GM18498 (cell line): ENCODE results near the gene ARPIN.
"Not testable (repeated sequence)": the region's sequence is repeated elsewhere in the genome, so short reads cannot be mapped to it uniquely, and the experiment has no call there.

ENCODE experiments used
- ATAC-seq: cut with Tn5 transposase; IDR thresholded peaks from one replicate; pipeline ENCODE4 v1.9.1; 2021; ENCODE audit warnings: mild to moderate bottlenecking, moderate library complexity; ENCODE audit not compliant: unreplicated experiment

The ARPIN gene

DNA sequence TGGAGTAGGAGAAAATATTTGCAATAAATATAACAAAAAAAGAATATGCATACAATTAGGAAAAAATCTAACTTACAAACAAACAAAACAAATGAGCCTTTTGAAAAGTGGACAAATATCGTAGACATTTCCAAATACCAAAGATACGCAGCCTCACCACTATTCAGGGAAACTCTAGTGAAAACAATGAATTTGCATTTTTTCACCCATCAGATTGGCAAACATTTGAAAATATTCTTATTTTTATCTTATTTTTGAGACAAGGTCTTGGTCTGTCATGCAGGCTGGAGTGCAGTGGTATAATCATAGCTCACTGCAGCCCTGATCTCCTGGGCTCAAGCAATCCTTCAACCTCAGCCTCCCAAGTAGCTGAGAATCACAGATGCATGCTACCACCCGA, 34.4 kb downstream of the ARPIN start:
- no peak for ATAC-seq

DNA sequence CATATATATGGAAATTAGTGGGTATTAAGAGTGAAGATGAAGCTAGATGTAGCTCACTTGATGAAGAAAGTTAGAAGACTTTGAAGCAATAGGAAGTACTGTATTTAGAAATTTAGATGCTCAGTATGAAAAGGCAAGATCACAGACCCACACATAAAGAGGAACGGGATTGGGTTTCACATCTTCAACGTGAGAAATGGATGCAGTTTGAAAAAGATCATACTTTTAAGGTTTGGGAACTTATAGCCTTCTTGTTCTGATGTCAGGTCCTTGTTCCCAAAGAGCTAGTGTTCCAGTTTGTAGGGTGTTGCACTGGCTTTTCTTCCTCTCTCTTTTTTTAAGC, 35.7 kb downstream of the ARPIN start:
- ATAC-seq, result no peak

DNA sequence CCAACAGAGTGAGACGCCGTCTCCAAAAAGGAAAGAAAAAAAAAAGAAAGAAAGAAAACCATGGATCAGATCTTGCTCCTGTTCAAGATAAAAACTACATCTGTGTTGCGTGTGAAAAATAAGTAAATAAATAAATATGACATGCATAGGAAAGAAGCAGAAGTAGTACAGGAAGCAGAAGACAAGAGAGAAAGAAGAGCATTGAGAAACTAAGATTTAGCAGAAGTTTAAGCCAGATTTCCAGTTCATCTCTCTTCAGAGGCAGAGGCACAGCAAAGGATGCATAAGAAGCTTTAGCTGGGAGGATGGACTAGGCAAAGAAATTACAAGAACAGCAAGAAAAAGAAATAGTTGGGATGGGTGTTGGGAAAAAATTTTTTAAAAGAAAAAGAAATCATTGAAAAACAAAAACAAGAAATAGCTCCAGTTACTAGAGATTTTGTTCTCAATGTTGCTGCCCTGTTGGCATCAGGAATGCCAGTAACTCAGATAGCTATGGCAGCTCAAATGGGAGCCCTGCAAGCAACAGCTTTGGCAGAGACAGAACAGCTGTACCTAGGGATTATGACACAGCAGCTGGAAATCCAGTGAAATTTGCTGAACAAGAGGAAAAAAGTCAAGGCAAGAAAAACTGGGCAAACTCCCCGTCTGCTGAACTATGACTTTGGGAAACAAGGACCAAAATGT, 36.2 kb downstream of the ARPIN start:
- no peak for ATAC-seq

DNA sequence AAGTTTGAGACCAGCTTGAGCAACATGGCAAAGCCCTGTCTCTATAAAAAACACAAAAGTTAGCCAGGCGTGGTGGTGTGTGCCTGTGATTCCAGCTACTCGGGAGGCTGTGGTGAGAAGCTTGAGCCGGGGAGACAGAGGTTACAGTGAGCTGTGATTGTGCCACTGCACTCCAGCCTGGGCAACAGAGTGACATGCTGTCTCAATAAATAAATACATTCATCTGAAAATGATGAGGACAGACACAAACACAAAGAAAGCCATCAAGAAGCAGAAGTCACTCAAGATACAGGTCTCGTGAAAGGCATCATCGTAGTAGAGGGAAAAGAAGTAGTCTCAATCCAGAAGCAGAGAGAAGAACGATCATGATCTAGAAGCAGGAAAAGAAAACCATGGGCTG, 37.0 kb downstream of the ARPIN start:
- ATAC-seq, result no peak

DNA sequence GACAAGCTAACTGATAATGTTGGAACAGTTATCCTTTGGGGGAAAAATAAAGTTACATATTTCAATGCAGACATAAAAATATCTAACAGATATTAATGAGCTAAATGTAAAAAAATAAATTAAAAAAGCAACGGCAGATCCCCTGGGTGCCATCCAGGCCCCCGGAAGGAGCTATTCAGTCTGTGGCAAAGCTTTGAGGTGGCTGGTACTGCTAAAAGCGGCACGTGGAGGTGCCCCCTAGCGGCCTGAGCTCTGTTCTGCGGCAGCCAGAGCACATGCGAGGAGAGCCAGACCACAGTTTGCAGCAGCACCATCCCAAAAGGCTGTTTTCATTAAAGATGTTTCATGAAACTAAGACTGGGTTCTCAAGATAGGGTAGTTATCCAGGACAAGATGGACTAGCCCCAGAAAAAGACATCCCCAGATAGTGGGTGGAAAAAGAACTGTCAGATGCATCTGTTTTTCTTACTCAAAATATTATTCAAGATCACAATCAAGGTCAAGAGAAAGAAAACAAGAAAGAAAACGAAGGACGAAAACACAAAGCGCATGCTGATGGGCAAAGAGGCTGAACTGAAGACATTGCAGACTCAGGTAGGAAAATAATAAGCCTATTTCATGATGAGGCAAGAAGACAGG, 37.7 kb downstream of the ARPIN start:
- peak; percentile 81 for ATAC-seq

DNA sequence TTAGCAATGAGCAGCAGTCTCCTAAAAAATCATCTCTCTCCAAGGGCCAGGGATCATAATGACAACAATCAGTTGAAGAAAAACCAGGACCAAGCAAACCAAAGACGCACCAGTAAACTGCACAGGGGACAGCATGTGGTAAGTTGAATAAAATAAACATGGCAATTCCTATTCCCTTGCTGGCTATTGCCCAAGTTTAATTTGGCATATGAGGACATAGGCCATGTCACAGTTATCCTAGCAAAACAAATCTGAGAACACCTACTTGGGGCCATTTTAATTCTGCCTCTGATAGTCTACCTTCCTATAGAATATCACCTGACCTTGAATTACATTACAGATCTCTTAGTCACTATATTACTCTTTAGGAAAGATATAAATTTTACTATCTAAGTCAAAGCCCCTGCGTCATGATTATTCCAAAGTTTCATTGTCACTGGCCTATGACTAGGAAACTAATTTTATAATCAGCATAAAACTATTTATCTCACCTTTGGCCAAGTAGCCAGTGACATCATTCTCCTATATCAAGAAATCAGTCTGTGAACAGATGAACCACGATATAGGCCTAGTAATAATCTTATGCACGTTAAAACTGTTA, 42.0 kb downstream of the ARPIN start:
- ATAC-seq, result no peak

DNA sequence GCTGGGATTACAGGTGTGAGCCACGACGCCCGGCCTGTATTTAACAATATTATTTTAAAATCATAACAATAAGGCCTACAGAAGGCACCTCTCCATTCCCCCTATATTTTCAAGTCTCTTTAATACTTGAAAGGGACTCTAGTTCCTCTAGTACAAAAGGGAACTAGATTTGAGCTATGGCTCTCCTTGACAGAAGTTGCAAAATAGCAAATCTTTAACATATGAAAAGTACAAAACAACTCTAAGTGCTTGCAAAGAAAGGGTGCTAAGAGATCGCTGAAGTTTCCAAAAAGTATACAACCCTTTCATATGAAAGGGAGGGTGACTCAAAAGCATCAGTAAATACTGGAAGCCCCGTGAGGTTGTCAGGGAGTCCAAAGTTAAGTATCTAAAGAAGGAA, 42.7 kb downstream of the ARPIN start:
- ATAC-seq, result no peak

DNA sequence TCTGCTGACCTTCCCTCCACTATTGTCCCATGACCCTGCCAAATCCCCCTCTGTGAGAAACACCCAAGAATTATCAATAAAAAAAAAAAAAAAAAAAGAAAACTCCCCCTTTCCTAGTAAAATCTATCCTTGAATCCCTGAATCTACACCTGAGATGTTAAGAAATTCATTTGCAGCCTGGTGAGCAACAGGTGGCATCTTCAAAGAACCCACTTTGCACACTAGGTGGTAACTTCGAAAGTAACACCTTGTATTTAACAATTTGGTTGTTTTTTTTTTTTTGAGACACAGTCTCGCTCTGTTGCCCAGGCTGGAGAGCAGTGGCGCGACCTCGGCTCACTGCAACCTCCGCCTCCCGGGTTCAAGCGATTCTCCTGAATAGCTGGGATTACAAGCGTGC, 43.3 kb downstream of the ARPIN start:
- not testable (repeated sequence) for ATAC-seq

DNA sequence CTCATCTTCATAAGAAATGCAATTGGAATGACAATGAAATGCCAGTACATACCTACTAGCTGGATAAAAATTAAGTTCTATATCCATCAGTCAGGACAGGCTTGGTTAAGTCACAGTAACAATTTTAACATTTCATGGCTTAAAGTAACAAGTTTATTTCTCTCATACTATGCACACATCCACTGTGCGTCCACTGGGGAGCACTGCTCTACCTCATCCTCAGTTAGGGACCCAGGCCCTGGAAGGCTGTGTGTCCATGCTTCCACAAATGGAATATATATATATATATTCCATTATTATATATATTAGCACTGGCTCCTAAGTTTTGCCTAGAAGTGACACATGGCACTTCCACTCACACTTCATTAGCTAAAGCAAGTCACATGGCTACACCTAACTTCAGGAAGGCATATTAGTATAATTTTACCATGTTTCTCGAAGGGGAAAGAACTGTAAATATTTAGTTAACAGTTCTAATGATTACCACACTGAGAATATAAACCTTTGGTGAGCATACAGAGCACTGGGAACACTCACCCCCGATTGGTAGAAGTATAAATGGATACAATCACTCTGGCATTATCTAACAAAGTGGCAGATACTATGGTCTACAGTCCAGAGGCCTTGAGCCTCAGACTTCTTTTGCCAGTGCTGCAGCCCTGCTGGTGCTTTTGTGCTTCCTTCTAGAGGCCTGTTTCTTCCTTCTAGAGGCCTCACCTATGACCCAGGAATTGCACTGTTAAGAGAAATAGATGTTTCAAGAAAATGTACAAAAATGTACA, 47.6 kb downstream of the ARPIN start:
- ATAC-seq, result no peak

DNA sequence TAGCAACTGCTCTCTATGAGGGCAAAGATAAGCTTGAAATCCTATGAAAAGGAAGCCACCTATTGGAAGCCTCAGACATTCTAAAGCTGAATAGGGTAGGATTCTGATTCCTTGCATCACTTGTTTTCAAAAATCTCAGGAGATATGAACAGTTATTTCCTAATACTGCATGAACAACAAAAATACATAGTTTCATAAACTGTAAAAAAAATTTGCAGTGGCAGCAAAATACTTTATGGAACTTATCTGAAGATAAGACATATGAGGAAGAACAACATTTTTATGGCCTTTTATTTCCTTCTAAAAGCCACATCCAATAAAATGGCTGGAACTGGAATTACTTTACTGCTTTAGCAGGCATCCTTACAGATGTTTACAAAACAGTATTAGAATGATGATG, 48.8 kb downstream of the ARPIN start:
- no peak for ATAC-seq

DNA sequence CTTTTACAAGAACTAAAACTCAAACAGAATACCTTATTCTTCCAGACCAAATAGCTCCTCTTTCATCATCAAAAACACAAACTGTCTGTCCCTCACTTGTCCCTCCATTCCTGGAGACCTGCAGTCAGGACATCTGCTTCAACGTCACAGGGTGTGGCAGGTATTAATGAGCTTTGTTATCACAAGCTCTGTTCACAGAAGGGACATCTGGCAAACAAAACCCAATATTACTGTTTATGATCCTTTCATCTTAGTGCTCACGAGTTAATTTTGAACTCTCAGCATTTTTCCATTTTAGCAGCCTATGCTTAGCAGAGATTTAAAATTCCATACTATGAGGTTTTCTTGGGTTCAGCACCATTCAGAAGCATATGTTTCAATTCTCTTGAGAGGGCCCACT, 51.9 kb downstream of the ARPIN start:
- no peak for ATAC-seq

DNA sequence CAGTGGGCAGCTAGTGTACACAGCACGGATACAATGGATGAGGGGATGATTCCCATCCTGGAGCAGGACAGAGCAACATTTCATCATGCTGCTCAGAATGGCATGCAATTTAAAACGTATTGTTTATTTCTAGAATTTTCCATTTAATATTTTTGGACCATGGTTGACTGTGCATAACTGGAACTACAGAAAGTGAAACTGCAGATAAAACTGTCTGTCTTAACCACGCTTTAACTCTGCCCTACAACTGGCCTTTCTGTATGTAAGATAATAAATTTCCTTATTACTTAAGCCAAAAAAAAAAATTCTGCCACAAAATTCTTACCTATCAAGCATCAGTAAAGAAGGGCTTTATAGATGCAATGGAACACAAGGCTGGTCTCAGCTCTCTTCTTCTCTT, 52.3 kb downstream of the ARPIN start:
- ATAC-seq, result no peak

DNA sequence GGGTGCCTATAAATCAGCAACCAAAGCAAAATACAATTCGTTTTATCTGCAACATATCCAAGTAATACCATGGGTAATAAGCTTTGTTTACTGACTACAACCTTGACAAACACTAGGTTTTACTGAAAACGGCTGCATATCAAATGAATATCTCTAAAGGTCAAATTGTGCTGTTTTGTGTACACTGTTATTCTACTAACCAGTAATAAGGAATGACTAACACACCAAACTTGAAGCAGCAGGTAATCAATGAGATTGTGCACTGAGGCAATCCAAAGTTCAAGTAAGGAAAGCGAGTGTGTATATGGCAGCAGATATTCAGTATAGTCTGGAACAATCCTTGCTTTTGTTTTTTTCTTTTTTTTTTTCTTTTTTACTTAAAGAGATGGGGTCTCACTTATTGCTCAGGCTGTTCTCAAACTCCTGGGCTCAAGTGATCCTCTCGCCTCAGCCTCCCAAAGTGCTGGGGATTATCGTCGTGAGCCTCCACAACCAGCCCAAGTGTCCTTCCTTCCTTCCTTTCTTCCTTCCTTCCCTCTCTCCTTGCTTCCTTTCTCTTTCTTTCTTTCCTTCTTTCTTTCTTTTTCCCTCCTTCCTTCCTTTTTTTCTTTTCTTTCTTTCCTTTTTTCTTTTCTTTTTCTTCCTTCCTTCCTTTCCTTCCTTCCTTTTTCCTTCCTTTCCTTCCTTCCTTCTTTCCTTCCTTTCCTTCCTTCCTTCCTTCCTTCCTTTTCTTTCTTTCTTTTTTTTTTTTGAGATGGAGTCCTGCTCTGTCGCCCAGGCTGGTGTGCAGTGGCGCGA, 53.9 kb downstream of the ARPIN start:
- ATAC-seq, result no peak

DNA sequence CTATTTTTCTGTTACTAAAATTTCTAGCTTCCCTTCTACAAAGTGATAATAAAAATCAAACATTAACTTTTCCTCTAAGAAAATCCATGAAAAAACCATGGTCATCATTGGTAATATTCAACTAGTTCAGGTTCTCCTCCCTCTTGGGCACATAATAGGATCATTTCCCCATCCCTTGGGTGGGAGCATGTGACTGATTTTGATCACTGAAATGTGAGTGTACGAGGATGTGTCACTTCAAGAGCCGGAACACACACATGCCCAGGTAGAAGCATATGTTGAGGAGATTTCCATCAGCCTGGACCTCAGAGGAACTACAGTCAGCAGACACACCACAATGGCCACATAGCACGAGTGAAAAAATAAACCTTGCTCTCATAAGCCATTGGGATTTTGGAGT, 55.1 kb downstream of the ARPIN start:
- no peak for ATAC-seq

DNA sequence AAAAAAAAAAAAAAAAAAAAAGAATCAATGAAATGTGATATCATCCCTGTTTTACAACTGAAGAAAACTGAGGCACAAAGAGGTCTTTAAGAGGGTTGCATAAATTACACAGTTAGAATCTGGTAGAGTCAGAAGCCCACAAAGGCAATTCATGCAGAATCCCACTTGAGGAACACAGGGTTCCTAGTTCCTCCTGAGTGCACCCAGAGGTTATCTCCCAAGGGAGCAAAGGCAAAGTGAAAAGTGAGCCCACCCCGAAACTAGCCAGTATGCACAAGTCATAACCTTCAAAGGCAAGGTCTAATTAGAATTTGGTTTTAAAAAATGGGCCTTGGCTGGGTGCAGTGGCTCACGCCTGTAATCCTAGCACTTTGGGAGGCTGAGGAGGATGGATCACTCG, 56.8 kb downstream of the ARPIN start:
- no peak for ATAC-seq

DNA sequence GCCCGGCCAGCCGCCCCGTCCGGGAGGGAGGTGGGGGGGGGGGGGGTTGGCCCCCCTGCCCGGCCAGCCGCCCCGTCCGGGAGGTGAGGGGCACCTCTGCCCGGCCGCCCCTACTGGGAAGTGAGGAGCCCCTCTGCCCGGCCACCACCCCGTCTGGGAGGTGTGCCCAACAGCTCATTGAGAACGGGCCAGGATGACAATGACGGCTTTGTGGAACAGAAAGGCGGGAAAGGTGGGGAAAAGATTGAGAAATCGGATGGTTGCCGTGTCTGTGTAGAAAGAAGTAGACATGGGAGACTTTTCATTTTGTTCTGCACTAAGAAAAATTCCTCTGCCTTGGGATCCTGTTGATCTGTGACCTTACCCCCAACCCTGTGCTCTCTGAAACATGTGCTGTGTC, 57.9 kb downstream of the ARPIN start:
- not testable (repeated sequence) for ATAC-seq

DNA sequence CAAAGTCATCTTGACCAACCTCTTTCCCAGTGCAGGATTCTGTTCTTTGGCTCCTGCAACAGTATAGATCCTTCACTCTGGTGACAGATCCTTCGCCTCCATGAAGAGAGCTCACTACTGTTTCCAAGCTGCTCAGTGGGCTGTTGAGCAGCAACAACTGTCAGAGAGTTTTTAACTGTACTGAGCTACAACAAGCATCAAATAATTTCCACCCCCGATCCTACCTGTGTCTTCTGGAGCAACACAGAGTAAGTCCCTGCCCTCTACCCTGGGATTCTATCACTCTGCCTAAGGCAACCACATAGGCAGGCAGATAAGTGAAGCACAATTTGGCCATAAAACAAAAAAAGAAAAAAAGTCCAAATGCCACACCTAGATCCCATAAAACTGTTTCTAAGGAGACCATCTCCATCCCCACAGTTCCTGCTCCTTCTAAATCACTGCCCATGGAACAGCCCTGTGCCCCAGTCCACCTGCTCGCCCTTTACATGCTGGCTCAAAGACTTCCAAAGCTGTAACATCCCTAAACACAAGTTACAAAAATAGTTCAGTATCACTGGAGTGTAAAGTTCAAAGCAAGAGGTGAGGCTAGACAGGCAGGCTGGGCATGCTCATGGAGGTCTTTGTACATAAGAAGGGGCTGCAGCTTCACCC, 60.3 kb downstream of the ARPIN start:
- no peak for ATAC-seq

DNA sequence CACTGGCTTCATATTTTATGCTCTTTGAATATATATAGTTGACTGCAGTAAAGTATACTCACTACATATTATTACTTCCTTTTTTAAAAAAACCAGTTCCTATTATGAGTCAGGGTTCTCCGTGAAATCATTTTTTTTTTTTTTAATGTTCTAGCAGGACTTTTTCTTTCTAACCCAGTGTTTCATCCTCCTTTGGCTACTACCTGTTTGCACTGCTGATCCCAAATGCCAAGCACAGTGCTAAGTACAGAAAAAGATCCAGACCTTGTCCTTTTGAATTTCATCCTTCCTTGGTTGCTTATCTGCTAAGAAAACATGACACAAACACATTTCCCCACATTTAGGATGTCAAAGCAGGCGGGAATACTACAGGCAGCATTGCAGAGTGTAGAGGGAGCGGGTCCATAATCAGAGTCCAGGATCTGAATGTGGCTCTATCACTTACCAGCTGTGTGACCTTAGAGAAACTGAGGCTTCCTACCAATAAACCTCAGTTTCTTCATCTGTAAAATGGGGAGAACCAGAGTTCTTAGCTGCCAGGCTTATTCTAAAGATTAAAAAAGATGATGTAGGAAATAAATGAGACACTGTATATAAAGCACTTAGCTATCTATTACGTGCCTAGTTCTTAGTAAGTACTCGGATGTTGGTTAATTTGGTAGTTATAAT, 60.9 kb downstream of the ARPIN start:
- peak; percentile 52 for ATAC-seq

DNA sequence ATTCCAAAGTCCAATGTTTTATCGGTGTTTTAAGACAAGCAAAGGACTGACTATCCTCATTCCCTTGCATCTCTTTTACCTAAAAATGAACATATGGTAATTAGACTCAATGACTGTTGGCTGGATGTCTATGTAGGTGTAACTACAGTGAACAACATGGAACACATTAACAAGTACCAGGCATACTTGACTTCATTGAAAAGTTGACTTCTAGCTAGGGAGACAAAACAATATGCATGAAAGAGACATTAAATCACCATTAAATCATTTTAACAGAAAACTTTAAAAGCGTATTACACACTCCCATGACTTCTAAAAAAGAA, 63.8 kb downstream of the ARPIN start:
- no peak for ATAC-seq

DNA sequence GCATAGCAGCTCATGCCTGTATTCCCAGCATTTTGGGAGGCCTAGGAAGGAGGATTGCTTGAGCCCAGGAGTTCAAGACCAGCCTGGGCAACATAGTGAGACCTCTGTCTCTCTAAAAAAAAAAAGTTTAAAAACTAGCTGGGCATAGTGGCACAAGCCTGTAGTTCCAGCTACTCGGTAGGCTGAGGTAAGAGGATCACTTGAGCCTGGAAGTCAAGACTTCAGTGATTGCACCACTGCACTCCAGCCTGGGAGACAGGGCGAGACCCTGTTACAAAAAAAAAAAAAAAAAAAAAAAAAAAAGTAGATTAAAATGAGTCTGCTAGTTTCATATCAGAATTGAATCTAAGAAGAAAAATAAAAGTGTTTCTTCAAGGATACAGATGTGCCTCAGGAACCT, 65.7 kb downstream of the ARPIN start:
- ATAC-seq, result no peak
